Raji (cell line): ENCODE results near the gene ARHGAP15.

Experiments used
- POLR2A ChIP-seq: IDR thresholded peaks from 2 replicates; pipeline ENCODE4 v1.6.1; 2011; ENCODE audit warnings: low read depth, low read length, control low read depth; ENCODE audit not compliant: insufficient read depth

Gene ARHGAP15

GRCh38 chr2:143600116-143600515 lies 470.9 kb downstream of the ARHGAP15 start:
- no peak for TF ChIP-seq POLR2A

DNA sequence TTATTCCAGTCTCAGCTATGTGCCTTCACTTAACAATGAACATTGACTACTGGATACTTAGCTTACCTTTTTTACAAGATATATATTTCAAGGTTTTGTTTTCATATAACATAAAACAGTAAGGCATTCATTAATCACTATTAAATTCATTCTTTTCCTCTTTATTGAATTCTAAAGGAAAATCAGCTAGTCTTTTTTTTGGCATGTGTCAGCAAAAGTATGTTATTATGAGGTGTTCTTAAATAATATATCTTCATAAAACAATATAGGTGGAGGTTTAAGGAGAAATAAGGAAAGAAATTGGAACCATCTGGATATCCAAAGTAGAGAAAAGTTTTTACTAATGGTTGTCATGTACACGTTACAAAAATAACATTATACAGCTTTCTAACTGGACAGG lies 472.6 kb downstream of the ARHGAP15 start:
- no peak for TF ChIP-seq POLR2A

- TF ChIP-seq POLR2A = no peak
These were observed 473.9 kb downstream of the ARHGAP15 start for GRCh38 chr2:143603035-143603655.

DNA sequence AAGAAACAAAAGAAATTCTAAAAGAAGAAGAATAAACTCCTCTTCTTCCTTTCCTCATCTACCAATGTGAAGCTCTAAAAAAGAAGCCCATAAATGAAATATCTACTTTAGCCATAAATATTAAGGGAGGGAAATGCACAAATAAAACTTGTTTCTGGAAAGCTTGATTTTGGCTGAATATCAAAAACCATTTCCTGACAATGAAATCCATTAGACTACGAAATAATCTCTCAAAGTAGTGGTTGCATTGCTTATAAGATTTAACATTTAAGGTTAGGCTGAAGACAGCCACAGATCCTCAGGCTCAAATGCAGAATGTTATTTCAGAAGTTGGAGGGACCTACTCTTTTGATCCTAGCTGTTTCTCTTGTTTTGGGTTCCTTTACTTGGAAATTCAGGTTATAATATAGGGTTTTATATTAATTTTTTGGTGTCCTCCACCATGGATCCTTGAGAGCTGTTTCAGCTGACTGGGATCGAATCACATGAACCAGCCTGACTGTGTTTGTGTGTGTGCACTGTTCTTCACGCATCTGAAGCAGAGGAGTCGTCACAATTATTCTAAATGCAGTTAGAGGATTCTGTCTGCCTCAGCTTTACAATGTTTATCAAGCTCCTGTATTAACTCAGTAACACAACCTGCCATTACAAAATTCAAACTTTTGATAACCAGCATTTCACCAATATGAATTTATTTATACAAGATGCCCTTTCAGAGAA lies 474.8 kb downstream of the ARHGAP15 start:
- TF ChIP-seq POLR2A = no peak

GRCh38 chr2:143604566-143604959 lies 475.3 kb downstream of the ARHGAP15 start:
- TF ChIP-seq POLR2A = no peak

DNA sequence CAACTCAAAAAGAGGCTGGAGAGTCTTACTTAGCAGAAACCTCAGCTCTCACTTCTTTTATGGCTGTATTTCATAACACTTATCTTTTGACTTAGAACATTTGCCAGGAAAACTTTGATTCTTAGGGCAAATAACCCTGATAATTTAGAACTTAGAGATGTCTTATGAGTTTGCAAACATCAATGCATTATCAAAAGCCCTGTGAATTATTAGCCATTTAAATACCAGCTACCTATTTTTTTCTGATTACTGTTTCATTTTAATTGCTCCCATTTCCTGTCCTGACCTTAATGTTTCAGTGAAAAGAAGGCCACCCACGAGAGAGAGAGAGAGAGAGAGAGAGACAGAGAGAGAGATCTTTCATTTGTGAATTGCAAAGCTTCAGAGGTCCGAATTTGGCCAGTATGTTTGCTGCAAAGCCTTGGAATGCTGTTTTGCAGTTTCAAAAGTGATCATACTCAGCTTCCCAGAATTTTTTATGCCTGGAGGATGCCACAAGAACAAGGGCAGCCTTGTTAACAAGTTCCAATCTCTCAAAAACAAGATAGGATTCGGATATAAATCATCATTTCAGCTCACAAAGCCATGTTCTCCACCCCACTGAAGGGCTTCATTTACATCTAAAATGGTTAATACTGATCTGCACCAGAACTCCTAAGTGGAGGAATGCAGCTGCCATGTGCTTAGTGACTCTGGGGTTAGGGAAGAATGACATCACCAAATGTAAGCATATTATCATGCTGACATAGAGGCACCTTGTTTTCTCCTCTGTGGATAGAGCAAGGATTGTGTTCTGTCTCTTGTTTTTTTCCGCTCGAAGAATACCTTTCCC lies 478.2 kb downstream of the ARHGAP15 start:
- TF ChIP-seq POLR2A = no peak

- TF ChIP-seq POLR2A = no peak
These were observed 478.8 kb downstream of the ARHGAP15 start for GRCh38 chr2:143608063-143608423.

GRCh38 chr2:143608758-143609157 lies 479.5 kb downstream of the ARHGAP15 start:
- TF ChIP-seq POLR2A = no peak

- no peak for TF ChIP-seq POLR2A
These were observed 482.1 kb downstream of the ARHGAP15 start for GRCh38 chr2:143611336-143611735.

GRCh38 chr2:143615562-143615961 lies 486.3 kb downstream of the ARHGAP15 start:
- TF ChIP-seq POLR2A = no peak

DNA sequence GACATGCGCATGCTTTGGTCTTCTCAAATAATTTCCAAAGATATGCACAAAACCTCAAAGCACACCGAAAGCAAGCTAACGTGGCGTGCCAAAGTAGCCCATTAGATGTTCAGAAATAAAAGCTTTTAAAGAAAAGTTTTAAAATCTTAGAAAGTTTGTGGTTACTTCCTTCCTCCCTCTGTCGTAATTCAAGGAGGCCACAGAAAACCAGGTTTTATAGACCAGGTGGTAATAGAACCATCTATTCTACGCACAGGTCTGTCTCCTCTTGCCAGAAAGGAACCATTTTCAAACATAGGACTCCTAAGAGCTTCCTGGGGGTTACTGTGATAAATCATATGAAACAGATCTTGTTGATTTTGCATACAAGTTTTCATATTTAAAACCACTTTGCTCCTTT lies 487.2 kb downstream of the ARHGAP15 start:
- TF ChIP-seq POLR2A = no peak

GRCh38 chr2:143617803-143618415 lies 488.7 kb downstream of the ARHGAP15 start:
- TF ChIP-seq POLR2A = no peak

DNA sequence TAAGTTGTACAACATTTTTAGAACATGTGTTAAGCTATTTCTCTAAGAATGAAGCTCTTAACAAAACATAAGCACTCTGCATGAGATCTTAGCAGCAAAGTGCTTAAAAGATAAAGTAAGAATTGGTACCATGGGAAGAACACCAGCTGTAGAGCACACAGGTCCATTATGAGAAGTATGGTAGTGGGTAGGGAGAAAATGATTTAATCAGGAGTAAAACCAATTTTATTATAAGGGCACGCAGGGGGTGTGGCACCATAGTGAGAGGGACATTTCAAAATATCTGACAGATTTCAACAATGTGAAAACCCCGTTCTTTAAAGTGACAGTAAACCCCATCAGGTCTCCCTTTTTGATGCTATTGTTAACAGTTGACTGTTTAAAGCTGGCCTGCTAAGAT lies 492.9 kb downstream of the ARHGAP15 start:
- no peak for TF ChIP-seq POLR2A

- TF ChIP-seq POLR2A = no peak
These were observed 494.2 kb downstream of the ARHGAP15 start for GRCh38 chr2:143623231-143623908.

- no peak for TF ChIP-seq POLR2A
These were observed 494.7 kb downstream of the ARHGAP15 start for GRCh38 chr2:143623909-143624260.
